CD14-positive monocyte (primary cell): ENCODE data around the gene SCN3A. TPM values are rescaled to one million over a fixed set of nuclear protein-coding genes. Genes with fewer than 3 reads are reported as not detected.

Source experiments
- DNase-seq, 3 donors: peaks; one replicate each; pipeline ENCODE4 v3.0.0-alpha.2; 2011 to 2022
- H2AFZ ChIP-seq: 2 replicates; pipeline ENCODE4 v1.6.0; 2012; ENCODE audit warnings: mild to moderate bottlenecking, low read depth, low read length, inconsistent platforms; ENCODE audit not compliant: insufficient read depth, poor library complexity, severe bottlenecking
- H3K27ac ChIP-seq, 2 donors: 1 replicate in 1 of 2; 2 replicates in 1 of 2; pipeline ENCODE4 v1.5.1; 2012 to 2013; ENCODE audit warnings: low read length in 2 of 2, control low read depth in 1 of 2, inconsistent platforms in 1 of 2, low read depth in 1 of 2, mild to moderate bottlenecking in 1 of 2
- H3K27me3 ChIP-seq, 2 donors: one replicate each; pipeline versions ENCODE4 v1.6.0 to v1.6.1; 2011 to 2013; ENCODE audit warnings: low read length in 2 of 2; ENCODE audit not compliant: control insufficient read depth in 2 of 2, insufficient read depth in 2 of 2
- H3K36me3 ChIP-seq, 2 donors: replicated peaks in 1 of 2; 1 replicate in 1 of 2; 2 replicates in 1 of 2; pipeline versions ENCODE4 v1.5.1 to v1.6.1; 2012 to 2013; ENCODE audit warnings: low read length in 2 of 2, control low read depth in 1 of 2, inconsistent platforms in 1 of 2, mild to moderate bottlenecking in 1 of 2; ENCODE audit not compliant: insufficient read depth in 2 of 2, control insufficient read depth in 1 of 2
- H3K4me1 ChIP-seq, 2 donors: 1 replicate in 1 of 2; 2 replicates in 1 of 2; pipeline versions ENCODE4 v1.5.1 to v1.6.1; 2012 to 2013; ENCODE audit warnings: low read length in 2 of 2, control low read depth in 1 of 2, inconsistent platforms in 1 of 2, mild to moderate bottlenecking in 1 of 2, moderate library complexity in 1 of 2; ENCODE audit not compliant: insufficient read depth in 2 of 2, control insufficient read depth in 1 of 2
- H3K4me2 ChIP-seq: replicated peaks from 2 replicates; pipeline ENCODE3; 2012; ENCODE audit warnings: low read length, moderate library complexity, mild to moderate bottlenecking; ENCODE audit not compliant: poor library complexity, severe bottlenecking; ENCODE audit errors: extremely low read depth
- H3K4me3 ChIP-seq, 3 experiments: fragments of 200-600 bp in 1 of 3; sonication (generic) in 1 of 3; replicated peaks in 1 of 3; 1 replicate in 2 of 3; 2 replicates in 1 of 3; pipeline ENCODE4 v1.5.1; 2011 to 2013; ENCODE audit warnings: low read length in 3 of 3, mild to moderate bottlenecking in 3 of 3, control low read depth in 2 of 3, low read depth in 2 of 3, inconsistent platforms in 1 of 3, moderate library complexity in 1 of 3
- H3K79me2 ChIP-seq: 2 replicates; pipeline ENCODE4 v1.6.0; 2012; ENCODE audit warnings: mild to moderate bottlenecking, control low read depth, inconsistent platforms, low read length, moderate library complexity; ENCODE audit not compliant: insufficient read depth
- H3K9ac ChIP-seq: 2 replicates; pipeline ENCODE4 v1.6.0; 2017; ENCODE audit warnings: low read length, mild to moderate bottlenecking; ENCODE audit not compliant: insufficient read depth, poor library complexity, severe bottlenecking
- H3K9me3 ChIP-seq, 2 donors: replicated peaks in 1 of 2; 1 replicate in 1 of 2; 2 replicates in 1 of 2; pipeline versions ENCODE4 v1.5.1 to v1.6.1; 2012 to 2013; ENCODE audit warnings: low read length in 2 of 2, control low read depth in 1 of 2; ENCODE audit not compliant: control insufficient read depth in 1 of 2, insufficient read depth in 1 of 2
- H4K20me1 ChIP-seq: 2 replicates; pipeline ENCODE4 v1.6.0; 2012; ENCODE audit warnings: mild to moderate bottlenecking, low read length, control low read depth, moderate library complexity; ENCODE audit not compliant: insufficient read depth
- H3K27ac Mint-ChIP-seq, 7 donors: one replicate each; pipeline ENCODE4 v1.8.0; 2020; ENCODE audit warnings: mild to moderate bottlenecking in 7 of 7, mixed read lengths in 7 of 7, moderate library complexity in 6 of 7, inconsistent platforms in 2 of 7
- H3K27me3 Mint-ChIP-seq, 3 donors: one replicate each; pipeline ENCODE4 v1.8.0; 2021 to 2022; ENCODE audit warnings: low read depth in 3 of 3, mild to moderate bottlenecking in 3 of 3, mixed read lengths in 3 of 3, moderate library complexity in 3 of 3, inconsistent platforms in 1 of 3
- H3K36me3 Mint-ChIP-seq, 2 donors: one replicate each; pipeline ENCODE4 v1.8.0; 2020; ENCODE audit warnings: mixed read lengths in 2 of 2, inconsistent platforms in 1 of 2, mild to moderate bottlenecking in 1 of 2
- H3K4me1 Mint-ChIP-seq: one replicate; pipeline ENCODE4 v1.8.0; 2020; ENCODE audit warnings: mild to moderate bottlenecking, mixed read lengths
- H3K4me3 Mint-ChIP-seq, 2 donors: one replicate each; pipeline ENCODE4 v1.8.0; 2020; ENCODE audit warnings: mild to moderate bottlenecking in 2 of 2, mixed read lengths in 2 of 2, moderate library complexity in 1 of 2
- H3K9me3 Mint-ChIP-seq, 7 donors: one replicate each; pipeline ENCODE4 v1.8.0; 2020 to 2022; ENCODE audit warnings: mixed read lengths in 7 of 7, mild to moderate bottlenecking in 6 of 7, moderate library complexity in 6 of 7, inconsistent platforms in 2 of 7
- WGBS: methylation state at CpG from one replicate; pipeline ENCODE4 v1.1.5; 2013; ENCODE audit warnings: missing lambda C conversion rate; ENCODE audit not compliant: insufficient coverage; 5-methylcytosine and 5-hydroxymethylcytosine counted together
- intact Hi-C, 2 donors: fragments of 100-400 bp; cut with micrococcal nuclease; formaldehyde crosslinking; loops; one replicate each; pipeline versions ENCODE4 v1.15.0 to v1.15.1; 2023
- polyA plus RNA-seq, 3 donors: library from polyadenylated mRNA; depleted of rRNA in 1 of 3; unstranded in 2 of 3; stranded (reverse) in 1 of 3; fragments of 300-500 nt in 2 of 3; fragments of >200 nt in 1 of 3; fragmentation: Illumina TruSeq in 2 of 3; gene quantifications; 1 replicate in 2 of 3; 2 replicates in 1 of 3; pipeline ENCODE4 v1.2.3, GENCODE V29; 2012 to 2021
- TF ChIP-seq, protein P1 (sequence below): fragments of 200-600 bp; IDR thresholded peaks from one replicate; pipeline ENCODE4 v1.8.0; 2022; ENCODE audit warnings: antibody characterized with exemption, mild to moderate bottlenecking

The SCN3A gene
- polyA plus RNA-seq, 3 donors = 0.03 TPM; not detected in 2

DNA sequence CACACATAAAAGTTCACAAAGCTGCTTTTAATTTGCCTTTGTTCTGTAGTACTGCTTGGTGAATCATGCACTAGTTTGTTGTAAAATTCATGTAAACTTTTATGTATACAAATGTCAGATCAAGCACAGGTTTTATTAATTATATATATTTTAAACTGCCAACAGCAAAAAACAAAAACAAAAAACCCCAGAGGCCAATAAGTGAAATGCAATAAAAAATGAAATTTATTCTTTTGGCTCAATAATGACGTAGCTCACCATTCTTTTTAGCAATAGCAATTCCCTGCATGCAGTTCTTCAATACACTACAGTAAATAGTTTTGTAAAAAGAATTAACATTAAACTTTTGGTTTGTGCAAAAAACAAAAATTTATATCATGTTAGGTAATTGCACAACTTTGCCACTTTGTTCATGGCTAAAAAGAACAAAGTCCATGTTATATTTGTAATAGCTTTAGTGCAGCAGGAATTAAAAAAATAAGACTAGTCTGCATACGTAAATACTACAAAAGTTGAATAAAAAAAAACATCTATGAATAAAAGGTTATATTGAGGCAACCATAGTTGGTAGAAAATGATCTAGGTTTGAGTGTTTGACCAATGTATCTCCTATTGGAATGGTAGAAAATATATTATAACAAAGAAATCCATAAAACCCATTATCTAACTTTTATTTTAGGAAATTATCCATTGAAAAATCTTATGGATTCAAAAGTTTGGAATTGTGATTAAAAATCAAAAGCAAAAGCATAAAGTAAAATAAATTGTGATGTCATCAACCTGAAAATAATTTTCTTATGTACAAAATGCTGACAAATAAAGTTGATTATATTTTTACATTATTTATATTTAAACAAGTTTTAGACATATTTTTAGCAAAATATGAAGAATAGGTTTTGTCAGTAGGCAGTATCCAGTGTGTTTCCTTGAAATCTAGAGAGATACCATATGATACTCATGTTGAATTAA lies 115.6 kb downstream of the SCN3A start:
- Mint-ChIP-seq H3K4me3 (no peak overlapping the region), H3K27ac (no peak overlapping the region), H3K36me3 (no peaks in the 10 kb centered on the region), H3K4me1 (no peaks in the 10 kb centered on the region), H3K27me3 (peaks cover 0 to 3% (median 0%) of the 10 kb centered on the region in 3 donors), H3K9me3 (peaks cover 0 to 5% (median 3%) of the 10 kb centered on the region in 7 donors)
- intact Hi-C loops = no loop called here
- H3K4me1 ChIP-seq = no peaks in the 10 kb centered on the region
- no peaks in the 10 kb centered on the region for H3K27me3 ChIP-seq
- H3K36me3 ChIP-seq = no peaks in the 10 kb centered on the region
- TF ChIP-seq, protein P1, sequence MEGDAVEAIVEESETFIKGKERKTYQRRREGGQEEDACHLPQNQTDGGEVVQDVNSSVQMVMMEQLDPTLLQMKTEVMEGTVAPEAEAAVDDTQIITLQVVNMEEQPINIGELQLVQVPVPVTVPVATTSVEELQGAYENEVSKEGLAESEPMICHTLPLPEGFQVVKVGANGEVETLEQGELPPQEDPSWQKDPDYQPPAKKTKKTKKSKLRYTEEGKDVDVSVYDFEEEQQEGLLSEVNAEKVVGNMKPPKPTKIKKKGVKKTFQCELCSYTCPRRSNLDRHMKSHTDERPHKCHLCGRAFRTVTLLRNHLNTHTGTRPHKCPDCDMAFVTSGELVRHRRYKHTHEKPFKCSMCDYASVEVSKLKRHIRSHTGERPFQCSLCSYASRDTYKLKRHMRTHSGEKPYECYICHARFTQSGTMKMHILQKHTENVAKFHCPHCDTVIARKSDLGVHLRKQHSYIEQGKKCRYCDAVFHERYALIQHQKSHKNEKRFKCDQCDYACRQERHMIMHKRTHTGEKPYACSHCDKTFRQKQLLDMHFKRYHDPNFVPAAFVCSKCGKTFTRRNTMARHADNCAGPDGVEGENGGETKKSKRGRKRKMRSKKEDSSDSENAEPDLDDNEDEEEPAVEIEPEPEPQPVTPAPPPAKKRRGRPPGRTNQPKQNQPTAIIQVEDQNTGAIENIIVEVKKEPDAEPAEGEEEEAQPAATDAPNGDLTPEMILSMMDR = no peak
- no peak overlapping the region for H3K27ac ChIP-seq
- no peaks in the 10 kb centered on the region for H4K20me1 ChIP-seq
- DNase-seq = no peak
- no peak overlapping the region for H3K9ac ChIP-seq
- no peaks in the 10 kb centered on the region for H3K9me3 ChIP-seq
- no CpG with 5 or more reads among the region's 2 CpGs for WGBS
- no peak overlapping the region for H3K4me2 ChIP-seq
- H3K79me2 ChIP-seq = no peaks in the 10 kb centered on the region
- no peak overlapping the region for H3K4me3 ChIP-seq
- no peak overlapping the region for H2AFZ ChIP-seq

DNA sequence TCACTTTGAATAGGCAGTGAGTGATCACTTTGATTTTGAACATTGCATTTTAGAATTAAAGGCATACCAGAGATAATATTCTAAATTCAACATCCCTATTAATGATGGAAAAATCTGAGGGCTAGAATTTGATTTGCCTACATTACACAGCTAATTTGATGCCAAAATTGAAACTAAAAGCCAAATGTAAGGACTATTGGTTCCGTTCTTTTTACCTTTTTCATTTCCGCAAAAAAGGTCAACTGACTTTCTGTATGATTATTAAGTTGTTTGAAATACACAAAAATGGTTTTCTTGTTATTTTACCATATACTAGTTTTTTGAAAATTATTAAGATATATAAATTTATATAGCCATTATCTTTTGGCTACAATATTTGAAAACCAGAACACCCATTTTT lies 117.5 kb downstream of the SCN3A start:
- Histone ChIP-seq H3K27ac (no peak overlapping the region), H2AFZ (no peak overlapping the region), H3K4me2 (no peak overlapping the region), H3K36me3 (no peaks in the 10 kb centered on the region), H3K9ac (no peak overlapping the region), H4K20me1 (no peaks in the 10 kb centered on the region), H3K9me3 (no peaks in the 10 kb centered on the region), H3K79me2 (no peaks in the 10 kb centered on the region), H3K4me1 (no peaks in the 10 kb centered on the region), H3K27me3 (no peaks in the 10 kb centered on the region), H3K4me3 (no peak overlapping the region)
- TF ChIP-seq, protein P1 = no peak
- Mint-ChIP-seq H3K27me3 (peaks cover 0 to 3% (median 2%) of the 10 kb centered on the region in 3 donors), H3K9me3 (peaks cover 1 to 8% (median 3%) of the 10 kb centered on the region in 7 donors), H3K36me3 (no peaks in the 10 kb centered on the region), H3K4me3 (no peak overlapping the region), H3K27ac (no peak overlapping the region), H3K4me1 (no peaks in the 10 kb centered on the region)
- no peak for DNase-seq
- WGBS = no CpG with 5 or more reads among the region's 2 CpGs
- intact Hi-C loops = no loop called here
